Sigmoid colon (tissue), 7 donors: ENCODE measurements around the gene INAFM2. TPM values are rescaled to one million over a fixed set of nuclear protein-coding genes. Genes with fewer than 3 reads are reported as not detected.
A peak's percentile ranks its signal among the peaks of the same experiment; 100 is the strongest.

Source experiments
- DNase-seq: peaks from one replicate; pipeline ENCODE4 v3.0.0-alpha.2; 2019
- H3K27ac ChIP-seq, 4 donors: fragments of 200-600 bp; sonication (generic); one replicate each; pipeline ENCODE4 v1.5.1; 2016 to 2019; ENCODE audit warnings: mild to moderate bottlenecking in 1 of 4
- H3K27me3 ChIP-seq, 3 donors: fragments of 200-600 bp; sonication (generic); one replicate each; pipeline ENCODE4 v1.5.1; 2019; ENCODE audit warnings: mild to moderate bottlenecking in 1 of 3
- H3K36me3 ChIP-seq, 4 donors: fragments of 200-600 bp; sonication (generic); one replicate each; pipeline ENCODE4 v1.5.1; 2016 to 2019
- H3K4me1 ChIP-seq, 4 donors: fragments of 200-600 bp; sonication (generic); one replicate each; pipeline ENCODE4 v1.5.1; 2017 to 2019
- H3K4me3 ChIP-seq, 4 donors: fragments of 200-600 bp; sonication (generic); one replicate each; pipeline ENCODE4 v1.5.1; 2017 to 2019; ENCODE audit warnings: mild to moderate bottlenecking in 2 of 4, moderate library complexity in 1 of 4
- H3K9me3 ChIP-seq, 4 donors: fragments of 200-600 bp in 3 of 4; sonication (generic) in 3 of 4; one replicate each; pipeline versions ENCODE4 v1.5.1 to v1.6.1; 2013 to 2019
- CTCF ChIP-seq, 4 experiments: fragments of 450-650 bp in 3 of 4; fragments of 200-600 bp in 1 of 4; IDR thresholded peaks; one replicate each; pipeline ENCODE4 v1.5.1; 2016 to 2019; ENCODE audit warnings: antibody characterized with exemption in 4 of 4, mild to moderate bottlenecking in 3 of 4, moderate library complexity in 2 of 4
- EP300 ChIP-seq, 4 donors: sonication (generic); formaldehyde crosslinking; IDR thresholded peaks; one replicate each; pipeline ENCODE4 v1.6.1; 2017; ENCODE audit warnings: antibody characterized with exemption in 4 of 4
- POLR2A ChIP-seq, 2 donors: fragments of 450-650 bp; IDR thresholded peaks; one replicate each; pipeline ENCODE4 v1.6.1; 2016; ENCODE audit warnings: antibody characterized with exemption in 2 of 2, mild to moderate bottlenecking in 2 of 2, moderate library complexity in 2 of 2
- POLR2AphosphoS5 ChIP-seq, 4 donors: sonication (generic); formaldehyde crosslinking; IDR thresholded peaks; one replicate each; pipeline ENCODE4 v1.6.1; 2017; ENCODE audit warnings: antibody characterized with exemption in 4 of 4
- WGBS, 2 donors: extraction: QIAGEN DNeasy Blood & Tissue Kit; methylation state at CpG; one replicate each; pipeline ENCODE4 v1.1.7; 2013; 5-methylcytosine and 5-hydroxymethylcytosine counted together
- intact Hi-C: fragments of 100-400 bp; cut with DNase I; formaldehyde crosslinking; loops from one replicate; pipeline ENCODE4 v1.15.1; 2023
- polyA plus RNA-seq, 3 donors: library from polyadenylated mRNA; stranded (reverse); fragments of 200-250 nt; gene quantifications; one replicate each; pipeline ENCODE4 v1.2.3, GENCODE V29; 2013
- total RNA-seq, 4 donors: library from RNA; depleted of rRNA; stranded (reverse); fragments of >200 nt; gene quantifications; one replicate each; pipeline ENCODE4 v1.1.0, GENCODE V29; 2016
- donor health status: healthy with polysubstance abuse.
- donor health status: Bipolar disorder and iron deficiency.
- donor health status: healthy.

INAFM2 gene
- total and polyA plus RNA-seq, 7 donors = 6.6 to 63.1 (median 41.0) TPM

GRCh38 chr15:40322531-40323238, 807 bp upstream of the INAFM2 start:
- Histone ChIP-seq H3K4me1 (peaks cover 0 to 59% (median 48%) of the 10 kb centered on the region in 4 donors), H3K27ac (peak overlapping the region; percentile 84 to 99 (median 98)), H3K4me3 (peak overlapping the region; percentile 23 to 96 (median 90)), H3K36me3 (no peaks in the 10 kb centered on the region), H3K27me3 (no peaks in the 10 kb centered on the region), H3K9me3 (no peaks in the 10 kb centered on the region)
- intact Hi-C loops = loop anchor here (1.0 to 5.0 kb wide), 3 partner anchors 17 to 230 kb away; partner anchors contain the start of gene IVD
- peak; percentile 83 for DNase-seq
- 41 to 50% methylated on average over 26 of the region's 26 CpGs for WGBS, 2 donors
- peak; percentile 12 to 35 for TF ChIP-seq POLR2A (IDR thresholded peaks at IDR 0.05)
- TF ChIP-seq CTCF (IDR thresholded peaks at IDR 0.05) = no peak
- TF ChIP-seq EP300 (IDR thresholded peaks at IDR 0.05) = no peak
- peak; percentile 69 to 81 (median 72) for TF ChIP-seq POLR2AphosphoS5 (IDR thresholded peaks at IDR 0.05)

DNA sequence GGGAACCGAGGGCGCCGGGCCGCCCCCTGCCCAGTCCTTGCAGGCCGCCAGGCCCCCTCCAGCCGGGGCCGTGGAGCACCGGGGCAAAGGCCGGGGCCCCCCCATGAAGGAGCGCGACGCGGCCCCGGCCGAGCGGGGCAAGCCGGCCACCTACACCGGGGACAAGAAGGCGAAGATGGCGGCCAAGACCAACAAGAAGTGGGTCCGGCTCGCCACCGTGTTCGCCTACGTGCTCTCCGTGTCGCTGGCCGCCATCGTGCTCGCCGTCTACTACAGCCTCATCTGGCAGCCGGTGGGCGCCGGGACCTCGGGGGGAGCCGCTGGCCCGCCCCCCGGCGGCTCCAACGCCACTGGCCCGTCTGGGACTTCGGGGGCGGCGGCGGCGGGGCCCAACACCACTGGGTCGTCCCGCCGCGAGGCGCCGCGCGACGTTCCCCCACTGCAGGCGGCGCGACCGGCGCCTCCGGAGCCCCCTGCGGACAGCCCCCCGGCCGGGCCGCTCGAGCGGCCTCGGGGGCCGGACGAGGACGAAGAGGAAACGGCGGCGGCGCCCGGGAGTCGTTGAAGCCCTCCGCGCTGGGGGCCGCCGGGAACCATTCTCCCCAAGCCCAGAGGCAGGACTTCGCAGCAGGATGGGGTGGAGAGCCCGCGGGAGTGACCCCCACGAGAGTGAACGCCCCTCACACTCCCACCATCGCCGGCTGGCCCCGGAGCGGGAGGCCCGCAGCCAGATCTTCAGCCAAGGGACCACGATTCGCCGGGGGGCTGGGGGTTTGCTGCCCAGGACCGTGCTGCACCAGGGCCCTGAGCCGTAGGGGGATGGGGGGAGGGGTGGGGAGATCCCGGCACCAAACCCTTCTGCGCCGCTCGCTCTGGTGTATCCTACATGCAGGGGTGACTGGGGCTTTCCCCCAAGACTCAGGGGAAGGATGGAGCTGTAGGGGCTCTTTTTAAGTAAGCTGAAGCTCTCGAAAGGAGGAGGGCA, 753 bp downstream of the INAFM2 start:
- DNase-seq = no peak
- Histone ChIP-seq H3K4me1 (peaks cover 0 to 74% (median 64%) of the 10 kb centered on the region in 4 donors), H3K27me3 (no peaks in the 10 kb centered on the region), H3K9me3 (no peaks in the 10 kb centered on the region), H3K36me3 (no peaks in the 10 kb centered on the region), H3K27ac (peak overlapping the region; percentile 90 to 99 (median 99)), H3K4me3 (peak overlapping the region; percentile 79 to 96 (median 90))
- 1% methylated on average over 101 of the region's 101 CpGs for WGBS, 2 donors
- intact Hi-C loops = loop anchor here (1.0 to 5.0 kb wide), 3 partner anchors 15 to 232 kb away; partner anchors contain the start of gene IVD
- TF ChIP-seq POLR2A (IDR thresholded peaks at IDR 0.05) = no peak
- TF ChIP-seq POLR2AphosphoS5 (IDR thresholded peaks at IDR 0.05) = peak in 3 of 4 donors; percentile 4 to 50 (median 25)

GRCh38 chr15:40325188-40325587, 1.7 kb downstream of the INAFM2 start:
- Histone ChIP-seq H3K36me3 (no peaks in the 10 kb centered on the region), H3K27me3 (no peaks in the 10 kb centered on the region), H3K4me3 (peak overlapping the region; percentile 79 to 96 (median 90)), H3K9me3 (no peaks in the 10 kb centered on the region), H3K4me1 (peaks cover 0 to 84% (median 73%) of the 10 kb centered on the region in 4 donors), H3K27ac (peak overlapping the region; percentile 90 to 99 (median 99))
- TF ChIP-seq POLR2A (IDR thresholded peaks at IDR 0.05) (no peak), CTCF (IDR thresholded peaks at IDR 0.05) (no peak), POLR2AphosphoS5 (IDR thresholded peaks at IDR 0.05) (peak in 2 of 4 donors; percentile 8 to 20)
- DNase-seq = no peak
- intact Hi-C loops = no loop called here
- 61 to 64% methylated on average over 2 of the region's 2 CpGs for WGBS, 2 donors

DNA sequence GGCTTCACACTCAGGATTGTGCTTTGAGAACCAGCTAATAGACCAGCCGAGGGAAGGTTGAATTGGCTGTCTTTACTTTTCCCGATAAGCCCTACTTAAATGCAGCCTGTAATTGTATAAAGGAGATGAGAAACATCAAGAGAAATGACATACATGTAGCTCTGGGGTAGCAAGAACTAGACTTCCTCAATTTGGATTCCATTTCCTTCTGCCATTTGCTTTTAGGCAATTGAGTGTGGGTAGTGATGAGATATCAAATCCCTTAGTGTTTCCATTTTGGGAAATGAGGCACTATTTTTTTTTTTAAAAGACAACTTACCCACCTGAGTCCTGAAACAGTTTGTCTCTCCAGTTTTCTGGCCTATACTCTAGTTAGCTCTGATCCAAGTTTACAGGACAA, 2.2 kb downstream of the INAFM2 start:
- Histone ChIP-seq H3K4me1 (peaks cover 0 to 86% (median 78%) of the 10 kb centered on the region in 4 donors), H3K36me3 (no peaks in the 10 kb centered on the region), H3K27ac (peak overlapping the region; percentile 90 to 99 (median 99)), H3K4me3 (peak overlapping the region; percentile 79 to 96 (median 90)), H3K27me3 (no peaks in the 10 kb centered on the region), H3K9me3 (no peaks in the 10 kb centered on the region)
- intact Hi-C loops = no loop called here
- 90 to 94% methylated on average over 2 of the region's 2 CpGs for WGBS, 2 donors
- TF ChIP-seq EP300 (IDR thresholded peaks at IDR 0.05) = no peak
- no peak for TF ChIP-seq POLR2A (IDR thresholded peaks at IDR 0.05)
- no peak for TF ChIP-seq POLR2AphosphoS5 (IDR thresholded peaks at IDR 0.05)
- no peak for DNase-seq

GRCh38 chr15:40327457-40327856, 4.0 kb downstream of the INAFM2 start:
- no peaks in the 10 kb centered on the region for H3K27me3 ChIP-seq
- 59 to 80% methylated on average over 6 of the region's 6 CpGs for WGBS, 2 donors
- peaks cover 0 to 91% (median 85%) of the 10 kb centered on the region in 4 donors for H3K4me1 ChIP-seq
- no peak for TF ChIP-seq EP300 (IDR thresholded peaks at IDR 0.05)
- TF ChIP-seq POLR2AphosphoS5 (IDR thresholded peaks at IDR 0.05) = peak in 1 of 4 donors; percentile 30
- H3K4me3 ChIP-seq = peak overlapping the region; percentile 2 to 84 (median 12)
- DNase-seq = no peak
- H3K27ac ChIP-seq = peak overlapping the region; percentile 97 to 99 (median 99)
- no peaks in the 10 kb centered on the region for H3K9me3 ChIP-seq
- no peaks in the 10 kb centered on the region for H3K36me3 ChIP-seq
- intact Hi-C loops = no loop called here
